Caco-2 (cell line): Measurements from ENCODE around the gene MAD1L1. TPM values are rescaled to one million over a fixed set of nuclear protein-coding genes. Genes with fewer than 3 reads are reported as not detected.

ENCODE experiments used
- BruUV-seq: library from RNA; stranded (reverse); fragments of 400-500 nt; replicated peaks from 2 replicates; lab custom pipeline; 2021; lab: Mats Ljungman, UMichigan
- CTCF ChIA-PET: fragments of 300-600 bp; sonication (Branson Sonifier 250); formaldehyde crosslinking; loops from one replicate; lab custom pipeline; 2022; ENCODE audit warnings: antibody characterized with exemption; lab: Charles Lee
- POLR2A ChIA-PET: fragments of 300-600 bp; sonication (Branson Sonifier 250); formaldehyde crosslinking; loops from one replicate; lab custom pipeline; 2022; ENCODE audit warnings: antibody characterized with exemption; lab: Charles Lee
- DNase-seq, 2 experiments: peaks; one replicate each; pipeline versions ENCODE4 v3.0.0 to v3.0.0-alpha.2; 2020 to 2022
- H3K27me3 ChIP-seq: replicated peaks from 2 replicates; pipeline ENCODE4 v1.6.0; 2011; ENCODE audit warnings: low read length; ENCODE audit not compliant: control insufficient read depth, insufficient read depth
- H3K36me3 ChIP-seq: 2 replicates; pipeline ENCODE4 v1.5.1; 2011; ENCODE audit warnings: low read length; ENCODE audit not compliant: control insufficient read depth, insufficient read depth
- H3K4me1 ChIP-seq: fragments of 250-450 bp; sonication (Bioruptor Pico); 2 replicates; pipeline ENCODE4 v1.5.1; 2020; ENCODE audit warnings: mild to moderate bottlenecking
- H3K4me3 ChIP-seq: 2 replicates; pipeline ENCODE4 v1.5.1; 2011; ENCODE audit warnings: low read depth, mild to moderate bottlenecking, control low read depth, low read length
- H3K9me3 ChIP-seq: fragments of 250-450 bp; sonication (Bioruptor Pico); 2 replicates; pipeline ENCODE4 v1.5.1; 2020; ENCODE audit warnings: mild to moderate bottlenecking, moderate library complexity
- H3K27ac Mint-ChIP-seq: one replicate; pipeline ENCODE4 v1.8.0; 2022; ENCODE audit warnings: mixed read lengths; ENCODE audit not compliant: unreplicated experiment
- H3K27me3 Mint-ChIP-seq: one replicate; pipeline ENCODE4 v1.8.0; 2022; ENCODE audit warnings: mixed read lengths; ENCODE audit not compliant: insufficient read depth, unreplicated experiment
- H3K36me3 Mint-ChIP-seq: one replicate; pipeline ENCODE4 v1.8.0; 2022; ENCODE audit warnings: mild to moderate bottlenecking, mixed read lengths; ENCODE audit not compliant: insufficient read depth, unreplicated experiment
- H3K4me1 Mint-ChIP-seq: one replicate; pipeline ENCODE4 v1.8.0; 2022; ENCODE audit warnings: low read depth, mixed read lengths; ENCODE audit not compliant: unreplicated experiment
- H3K4me3 Mint-ChIP-seq: one replicate; pipeline ENCODE4 v1.8.0; 2022; ENCODE audit warnings: mild to moderate bottlenecking, moderate library complexity, mixed read lengths; ENCODE audit not compliant: unreplicated experiment
- H3K9me3 Mint-ChIP-seq: one replicate; pipeline ENCODE4 v1.8.0; 2022; ENCODE audit warnings: mixed read lengths; ENCODE audit not compliant: unreplicated experiment
- CTCF ChIP-seq, 2 experiments: fragments of 200-600 bp in 1 of 2; IDR thresholded peaks; 1 replicate in 1 of 2; 2 replicates in 1 of 2; pipeline versions ENCODE4 v1.5.1 to v1.8.0; 2011 to 2022; ENCODE audit warnings: antibody characterized with exemption in 1 of 2, control low read depth in 1 of 2, inconsistent platforms in 1 of 2, low read depth in 1 of 2, low read length in 1 of 2, mild to moderate bottlenecking in 1 of 2, moderate library complexity in 1 of 2; ENCODE audit not compliant: insufficient read depth in 1 of 2, severe bottlenecking in 1 of 2, unreplicated experiment in 1 of 2
- intact Hi-C: fragments of 100-400 bp; cut with micrococcal nuclease; formaldehyde crosslinking; loops from one replicate; pipeline ENCODE4 v1.10.0; 2022; ENCODE audit not compliant: unreplicated experiment
- total RNA-seq: library from RNA; stranded (reverse); gene quantifications from 2 replicates; pipeline ENCODE4 v1.2.3, GENCODE V29; 2022

Gene MAD1L1
- total RNA-seq, 1 experiment from 2014 or later = 58.6 TPM

- no peak for TF ChIP-seq CTCF (IDR thresholded peaks at IDR 0.05; ENCODE audit: insufficient read depth in 1 of 2, low read depth in 1 of 2, low read length in 1 of 2, severe bottlenecking in 1 of 2, unreplicated experiment in 1 of 2)
- Mint-ChIP-seq H3K9me3 (no peaks in the 10 kb centered on the region), H3K4me1 (no peaks in the 10 kb centered on the region), H3K36me3 (peaks cover 7% of the 10 kb centered on the region), H3K27ac (no peak overlapping the region), H3K27me3 (no peaks in the 10 kb centered on the region), H3K4me3 (no peak overlapping the region)
- Histone ChIP-seq H3K36me3 (peaks cover 1% of the 10 kb centered on the region), H3K9me3 (no peaks in the 10 kb centered on the region), H3K27me3 (no peaks in the 10 kb centered on the region), H3K4me1 (no peaks in the 10 kb centered on the region), H3K4me3 (no peak overlapping the region)
- CTCF ChIA-PET = no interaction called here
- DNase-seq = no peak
- intact Hi-C loops = no loop called here
- POLR2A ChIA-PET = no interaction called here
- no TSS peak for BruUV-seq
Measured at GRCh38 chr7:1902231-1902855, 330.4 kb downstream of the MAD1L1 start.

GRCh38 chr7:1901431-1902210 is 331.1 kb downstream of the MAD1L1 start:
- CTCF ChIA-PET = no interaction called here
- no peaks in the 10 kb centered on the region for H3K4me1 Mint-ChIP-seq
- peaks cover 7% of the 10 kb centered on the region for H3K36me3 Mint-ChIP-seq
- H3K27me3 ChIP-seq = no peaks in the 10 kb centered on the region
- H3K9me3 Mint-ChIP-seq = no peaks in the 10 kb centered on the region
- no peak overlapping the region for H3K4me3 ChIP-seq
- BruUV-seq = no TSS peak
- no peak for DNase-seq
- no peaks in the 10 kb centered on the region for H3K27me3 Mint-ChIP-seq
- no peak for TF ChIP-seq CTCF (IDR thresholded peaks at IDR 0.05; ENCODE audit: insufficient read depth in 1 of 2, low read depth in 1 of 2, low read length in 1 of 2, severe bottlenecking in 1 of 2, unreplicated experiment in 1 of 2)
- no peaks in the 10 kb centered on the region for H3K9me3 ChIP-seq
- peaks cover 1% of the 10 kb centered on the region for H3K36me3 ChIP-seq
- no peak overlapping the region for H3K27ac Mint-ChIP-seq
- POLR2A ChIA-PET = no interaction called here
- no peaks in the 10 kb centered on the region for H3K4me1 ChIP-seq
- intact Hi-C loops = no loop called here
- H3K4me3 Mint-ChIP-seq = no peak overlapping the region

- H3K9me3 Mint-ChIP-seq = no peaks in the 10 kb centered on the region
- no TSS peak for BruUV-seq
- no peak for TF ChIP-seq CTCF (IDR thresholded peaks at IDR 0.05; ENCODE audit: insufficient read depth in 1 of 2, low read depth in 1 of 2, low read length in 1 of 2, severe bottlenecking in 1 of 2, unreplicated experiment in 1 of 2)
- intact Hi-C loops = no loop called here
- H3K4me3 ChIP-seq = no peak overlapping the region
- H3K9me3 ChIP-seq = no peaks in the 10 kb centered on the region
- no peak overlapping the region for H3K27ac Mint-ChIP-seq
- no peaks in the 10 kb centered on the region for H3K4me1 Mint-ChIP-seq
- peaks cover 1% of the 10 kb centered on the region for H3K36me3 ChIP-seq
- DNase-seq = no peak
- CTCF ChIA-PET = no interaction called here
- H3K4me3 Mint-ChIP-seq = no peak overlapping the region
- POLR2A ChIA-PET = no interaction called here
- H3K27me3 Mint-ChIP-seq = no peaks in the 10 kb centered on the region
- no peaks in the 10 kb centered on the region for H3K4me1 ChIP-seq
- H3K27me3 ChIP-seq = no peaks in the 10 kb centered on the region
- H3K36me3 Mint-ChIP-seq = peaks cover 7% of the 10 kb centered on the region
Measured at GRCh38 chr7:1900847-1901246, 331.9 kb downstream of the MAD1L1 start.
